Liver (tissue), 9 donors: ENCODE results near the gene MRPS35. TPM values are rescaled to one million over a fixed set of nuclear protein-coding genes. Genes with fewer than 3 reads are reported as not detected.

Experiments used
- DNase-seq: peaks from one replicate; pipeline ENCODE4 v3.0.0-alpha.2; 2017; ENCODE audit warnings: low spot score
- H3K27ac ChIP-seq, 2 donors: one replicate each; pipeline ENCODE4 v1.7.0; 2013; ENCODE audit warnings: inconsistent platforms in 2 of 2, low read length in 2 of 2, control low read depth in 1 of 2, low read depth in 1 of 2, mild to moderate bottlenecking in 1 of 2
- H3K27me3 ChIP-seq, 4 donors: one replicate each; pipeline versions ENCODE4 v1.6.1 to v1.7.0; 2013; ENCODE audit warnings: low read length in 3 of 4, inconsistent platforms in 1 of 4, mild to moderate bottlenecking in 1 of 4, moderate library complexity in 1 of 4; ENCODE audit not compliant: control insufficient read depth in 4 of 4, insufficient read depth in 4 of 4
- H3K36me3 ChIP-seq, 4 donors: one replicate each; pipeline versions ENCODE4 v1.6.1 to v1.7.0; 2013; ENCODE audit warnings: low read length in 3 of 4, mild to moderate bottlenecking in 3 of 4, low read depth in 1 of 4, moderate library complexity in 1 of 4; ENCODE audit not compliant: control insufficient read depth in 4 of 4, insufficient read depth in 3 of 4
- H3K4me1 ChIP-seq, 4 donors: one replicate each; pipeline versions ENCODE4 v1.6.1 to v1.7.0; 2013; ENCODE audit warnings: low read length in 3 of 4, mild to moderate bottlenecking in 3 of 4, moderate library complexity in 1 of 4; ENCODE audit not compliant: control insufficient read depth in 4 of 4, insufficient read depth in 4 of 4
- H3K4me3 ChIP-seq, 3 donors: one replicate each; pipeline versions ENCODE4 v1.6.1 to v1.7.0; 2013; ENCODE audit warnings: low read length in 3 of 3, control low read depth in 1 of 3, low read depth in 1 of 3, mild to moderate bottlenecking in 1 of 3
- H3K9ac ChIP-seq, 2 donors: one replicate each; pipeline ENCODE4 v1.7.0; 2013; ENCODE audit warnings: low read length in 2 of 2, mild to moderate bottlenecking in 2 of 2, moderate library complexity in 2 of 2, control low read depth in 1 of 2, low read depth in 1 of 2
- H3K9me3 ChIP-seq, 4 donors: one replicate each; pipeline versions ENCODE4 v1.6.1 to v1.7.0; 2013; ENCODE audit warnings: low read length in 3 of 4; ENCODE audit not compliant: control insufficient read depth in 4 of 4
- EGR1 ChIP-seq, 2 donors: IDR thresholded peaks; 2 replicates each; pipeline ENCODE4 v1.6.1; 2016 to 2018; ENCODE audit warnings: antibody characterized with exemption in 2 of 2, low read depth in 2 of 2
- FOXA1 ChIP-seq: IDR thresholded peaks from 2 replicates; pipeline ENCODE4 v1.6.1; 2016; ENCODE audit warnings: antibody characterized with exemption
- FOXA2 ChIP-seq: IDR thresholded peaks from 2 replicates; pipeline ENCODE4 v1.6.1; 2016; ENCODE audit warnings: antibody characterized with exemption
- GABPA ChIP-seq, 2 donors: IDR thresholded peaks in 1 of 2; conservative IDR thresholded peaks in 1 of 2; 2 replicates each; pipeline ENCODE4 v1.6.1; 2016; ENCODE audit warnings: antibody characterized with exemption in 2 of 2, mild to moderate bottlenecking in 1 of 2, moderate library complexity in 1 of 2
- HNF4A ChIP-seq, 2 donors: conservative IDR thresholded peaks; 2 replicates each; pipeline ENCODE4 v1.6.1; 2016; ENCODE audit warnings: antibody characterized with exemption in 2 of 2, mild to moderate bottlenecking in 2 of 2
- HNF4G ChIP-seq: IDR thresholded peaks from 2 replicates; pipeline ENCODE4 v1.6.1; 2016; ENCODE audit warnings: antibody characterized with exemption
- JUND ChIP-seq, 2 donors: IDR thresholded peaks; 2 replicates each; pipeline ENCODE4 v1.6.1; 2016; ENCODE audit warnings: antibody characterized with exemption in 2 of 2
- NR2F2 ChIP-seq: IDR thresholded peaks from 2 replicates; pipeline ENCODE4 v1.6.1; 2016; ENCODE audit warnings: antibody characterized with exemption
- RAD21 ChIP-seq, 2 donors: IDR thresholded peaks; 2 replicates each; pipeline ENCODE4 v1.6.1; 2016; ENCODE audit warnings: antibody characterized with exemption in 2 of 2, mild to moderate bottlenecking in 2 of 2
- RXRA ChIP-seq, 2 donors: IDR thresholded peaks; 2 replicates each; pipeline ENCODE4 v1.6.1; 2017 to 2018; ENCODE audit warnings: antibody characterized with exemption in 2 of 2, mild to moderate bottlenecking in 1 of 2
- SP1 ChIP-seq: IDR thresholded peaks from 2 replicates; pipeline ENCODE4 v1.6.1; 2018; ENCODE audit warnings: antibody characterized with exemption, mild to moderate bottlenecking
- TAF1 ChIP-seq: conservative IDR thresholded peaks from 2 replicates; pipeline ENCODE4 v1.6.1; 2016; ENCODE audit warnings: antibody characterized with exemption, mild to moderate bottlenecking
- YY1 ChIP-seq: IDR thresholded peaks from 2 replicates; pipeline ENCODE4 v1.6.1; 2016; ENCODE audit warnings: antibody characterized with exemption, mild to moderate bottlenecking
- WGBS: extraction: QIAGEN DNeasy Blood & Tissue Kit; methylation state at CpG from one replicate; pipeline ENCODE4 v1.1.7; 2013; 5-methylcytosine and 5-hydroxymethylcytosine counted together
- polyA plus RNA-seq, 2 donors: library from polyadenylated mRNA; stranded (reverse) in 1 of 2; unstranded in 1 of 2; fragments of 200-250 nt in 1 of 2; fragments of >200 nt in 1 of 2; fragmentation: Nextera tagmentation in 1 of 2; extraction: Ambion mirVana in 1 of 2; gene quantifications; one replicate each; pipeline versions ENCODE4 v1.2.1 to v1.2.3, GENCODE V29; 2013 to 2015
- total RNA-seq, 2 donors: library from RNA; depleted of rRNA; stranded (reverse); fragments of >200 nt; gene quantifications; one replicate each; pipeline ENCODE4 v1.2.3, GENCODE V29; 2014
- TF ChIP-seq, protein P1 (sequence below): IDR thresholded peaks from 2 replicates; pipeline ENCODE4 v1.6.1; 2016; ENCODE audit warnings: antibody characterized with exemption
- TF ChIP-seq, protein P2 (sequence below): IDR thresholded peaks from 2 replicates; pipeline ENCODE4 v1.6.1; 2016; ENCODE audit warnings: antibody characterized with exemption, mild to moderate bottlenecking
- TF ChIP-seq, protein P3 (sequence below): IDR thresholded peaks from 2 replicates; pipeline ENCODE4 v1.6.1; 2016; ENCODE audit warnings: antibody characterized with exemption
- TF ChIP-seq, protein P4 (sequence below): fragments of 150-350 bp; IDR thresholded peaks from 2 replicates; pipeline ENCODE4 v1.5.1; 2017; ENCODE audit warnings: improper control_type of control experiment, low read depth, low read length; ENCODE audit not compliant: missing input control
- TF ChIP-seq, protein P5 (sequence below): IDR thresholded peaks from 2 replicates; pipeline ENCODE4 v1.6.1; 2016; ENCODE audit warnings: antibody characterized with exemption
- donor health status: healthy.
- donor health status: healthy.
- donor health status: healthy.
- donor health status: healthy.
- donor health status: healthy.

Gene MRPS35
- total and polyA plus RNA-seq, 4 donors = 27.4 to 64.3 (median 49.4) TPM

DNA sequence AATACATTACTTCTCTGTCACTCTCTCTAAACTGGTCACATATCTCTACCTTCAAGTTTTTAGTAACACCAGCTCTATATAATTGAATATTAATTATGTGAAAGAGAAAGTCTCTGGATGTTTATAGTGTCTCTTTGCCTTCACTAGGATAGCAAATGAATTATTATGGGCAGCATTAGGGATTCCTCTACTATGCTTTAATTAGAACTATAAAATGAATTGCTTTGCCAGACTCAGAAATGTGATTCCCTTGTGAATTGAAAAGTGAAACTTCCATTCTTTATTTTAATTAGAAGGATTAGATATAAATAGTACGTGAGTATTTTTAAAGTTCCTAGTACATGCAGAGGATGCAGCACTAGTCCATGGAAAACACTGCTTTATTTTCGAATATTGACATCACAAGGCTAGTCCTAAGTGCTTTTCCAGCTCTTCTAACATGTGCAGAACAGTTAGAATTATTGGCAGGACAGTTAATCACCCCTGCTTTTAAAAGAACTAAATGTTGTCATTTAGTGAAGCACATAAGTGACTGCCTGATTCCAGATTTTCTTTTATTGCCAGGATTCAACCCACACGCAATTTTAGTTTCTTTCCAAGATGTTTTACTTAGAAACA is 37.4 kb upstream of the MRPS35 start:
- H3K27ac ChIP-seq = no peak overlapping the region
- H3K9ac ChIP-seq = no peak overlapping the region
- DNase-seq = no peak
- WGBS = 73% methylated on average over 3 of the region's 3 CpGs
- TF ChIP-seq JUND (IDR thresholded peaks at IDR 0.05) (no peak), RXRA (IDR thresholded peaks at IDR 0.05) (no peak)
- no peak overlapping the region for H3K4me3 ChIP-seq
- no peaks in the 10 kb centered on the region for H3K4me1 ChIP-seq
- H3K27me3 ChIP-seq = no peaks in the 10 kb centered on the region
- peaks cover 3 to 40% (median 18%) of the 10 kb centered on the region in 4 donors for H3K36me3 ChIP-seq
- H3K9me3 ChIP-seq = no peaks in the 10 kb centered on the region

DNA sequence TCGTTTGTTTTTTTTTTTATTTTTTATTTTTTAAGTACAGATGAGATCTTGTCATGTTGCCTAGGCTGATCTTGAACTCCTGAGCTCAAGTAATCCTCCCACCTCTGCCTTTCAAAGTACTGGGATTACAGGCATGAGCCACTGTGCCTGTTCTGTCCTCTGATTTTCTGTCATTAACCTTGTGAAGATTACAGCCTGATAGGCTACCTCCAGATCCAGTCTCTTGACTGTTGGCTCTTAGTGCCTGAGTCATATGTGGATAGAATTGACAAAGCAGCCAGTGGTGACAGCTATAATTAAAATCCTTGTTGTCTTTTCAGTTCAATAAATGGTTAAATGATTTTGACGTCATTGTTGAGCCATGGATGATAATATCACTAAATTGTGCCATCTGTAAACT is 35.6 kb upstream of the MRPS35 start:
- Histone ChIP-seq H3K27ac (no peak overlapping the region), H3K4me1 (no peaks in the 10 kb centered on the region), H3K9ac (no peak overlapping the region), H3K27me3 (no peaks in the 10 kb centered on the region), H3K36me3 (peaks cover 6 to 34% (median 21%) of the 10 kb centered on the region in 4 donors), H3K4me3 (no peak overlapping the region), H3K9me3 (no peaks in the 10 kb centered on the region)
- no peak for DNase-seq
- TF ChIP-seq HNF4A (conservative IDR thresholded peaks at IDR 0.05) = no peak
- TF ChIP-seq, protein P1, sequence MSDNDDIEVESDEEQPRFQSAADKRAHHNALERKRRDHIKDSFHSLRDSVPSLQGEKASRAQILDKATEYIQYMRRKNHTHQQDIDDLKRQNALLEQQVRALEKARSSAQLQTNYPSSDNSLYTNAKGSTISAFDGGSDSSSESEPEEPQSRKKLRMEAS = no peak
- TF ChIP-seq TAF1 = no peak
- no peak for TF ChIP-seq HNF4G
- TF ChIP-seq GABPA (IDR thresholded peaks at IDR 0.05 in 1 of 2, conservative IDR thresholded peaks at IDR 0.05 in 1 of 2) = no peak
- no peak for TF ChIP-seq EGR1 (IDR thresholded peaks at IDR 0.05; ENCODE audit: low read depth in 2 of 2)
- TF ChIP-seq, protein P2, sequence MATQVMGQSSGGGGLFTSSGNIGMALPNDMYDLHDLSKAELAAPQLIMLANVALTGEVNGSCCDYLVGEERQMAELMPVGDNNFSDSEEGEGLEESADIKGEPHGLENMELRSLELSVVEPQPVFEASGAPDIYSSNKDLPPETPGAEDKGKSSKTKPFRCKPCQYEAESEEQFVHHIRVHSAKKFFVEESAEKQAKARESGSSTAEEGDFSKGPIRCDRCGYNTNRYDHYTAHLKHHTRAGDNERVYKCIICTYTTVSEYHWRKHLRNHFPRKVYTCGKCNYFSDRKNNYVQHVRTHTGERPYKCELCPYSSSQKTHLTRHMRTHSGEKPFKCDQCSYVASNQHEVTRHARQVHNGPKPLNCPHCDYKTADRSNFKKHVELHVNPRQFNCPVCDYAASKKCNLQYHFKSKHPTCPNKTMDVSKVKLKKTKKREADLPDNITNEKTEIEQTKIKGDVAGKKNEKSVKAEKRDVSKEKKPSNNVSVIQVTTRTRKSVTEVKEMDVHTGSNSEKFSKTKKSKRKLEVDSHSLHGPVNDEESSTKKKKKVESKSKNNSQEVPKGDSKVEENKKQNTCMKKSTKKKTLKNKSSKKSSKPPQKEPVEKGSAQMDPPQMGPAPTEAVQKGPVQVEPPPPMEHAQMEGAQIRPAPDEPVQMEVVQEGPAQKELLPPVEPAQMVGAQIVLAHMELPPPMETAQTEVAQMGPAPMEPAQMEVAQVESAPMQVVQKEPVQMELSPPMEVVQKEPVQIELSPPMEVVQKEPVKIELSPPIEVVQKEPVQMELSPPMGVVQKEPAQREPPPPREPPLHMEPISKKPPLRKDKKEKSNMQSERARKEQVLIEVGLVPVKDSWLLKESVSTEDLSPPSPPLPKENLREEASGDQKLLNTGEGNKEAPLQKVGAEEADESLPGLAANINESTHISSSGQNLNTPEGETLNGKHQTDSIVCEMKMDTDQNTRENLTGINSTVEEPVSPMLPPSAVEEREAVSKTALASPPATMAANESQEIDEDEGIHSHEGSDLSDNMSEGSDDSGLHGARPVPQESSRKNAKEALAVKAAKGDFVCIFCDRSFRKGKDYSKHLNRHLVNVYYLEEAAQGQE = no peak
- no peak for TF ChIP-seq JUND (IDR thresholded peaks at IDR 0.05)
- TF ChIP-seq RXRA (IDR thresholded peaks at IDR 0.05) = no peak
- no peak for TF ChIP-seq NR2F2
- no peak for TF ChIP-seq RAD21 (IDR thresholded peaks at IDR 0.05)
- TF ChIP-seq, protein P3, sequence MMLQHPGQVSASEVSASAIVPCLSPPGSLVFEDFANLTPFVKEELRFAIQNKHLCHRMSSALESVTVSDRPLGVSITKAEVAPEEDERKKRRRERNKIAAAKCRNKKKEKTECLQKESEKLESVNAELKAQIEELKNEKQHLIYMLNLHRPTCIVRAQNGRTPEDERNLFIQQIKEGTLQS = no peak
- TF ChIP-seq, protein P4, sequence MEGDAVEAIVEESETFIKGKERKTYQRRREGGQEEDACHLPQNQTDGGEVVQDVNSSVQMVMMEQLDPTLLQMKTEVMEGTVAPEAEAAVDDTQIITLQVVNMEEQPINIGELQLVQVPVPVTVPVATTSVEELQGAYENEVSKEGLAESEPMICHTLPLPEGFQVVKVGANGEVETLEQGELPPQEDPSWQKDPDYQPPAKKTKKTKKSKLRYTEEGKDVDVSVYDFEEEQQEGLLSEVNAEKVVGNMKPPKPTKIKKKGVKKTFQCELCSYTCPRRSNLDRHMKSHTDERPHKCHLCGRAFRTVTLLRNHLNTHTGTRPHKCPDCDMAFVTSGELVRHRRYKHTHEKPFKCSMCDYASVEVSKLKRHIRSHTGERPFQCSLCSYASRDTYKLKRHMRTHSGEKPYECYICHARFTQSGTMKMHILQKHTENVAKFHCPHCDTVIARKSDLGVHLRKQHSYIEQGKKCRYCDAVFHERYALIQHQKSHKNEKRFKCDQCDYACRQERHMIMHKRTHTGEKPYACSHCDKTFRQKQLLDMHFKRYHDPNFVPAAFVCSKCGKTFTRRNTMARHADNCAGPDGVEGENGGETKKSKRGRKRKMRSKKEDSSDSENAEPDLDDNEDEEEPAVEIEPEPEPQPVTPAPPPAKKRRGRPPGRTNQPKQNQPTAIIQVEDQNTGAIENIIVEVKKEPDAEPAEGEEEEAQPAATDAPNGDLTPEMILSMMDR = no peak
- no peak for TF ChIP-seq YY1
- TF ChIP-seq FOXA2 = no peak
- TF ChIP-seq, protein P5, sequence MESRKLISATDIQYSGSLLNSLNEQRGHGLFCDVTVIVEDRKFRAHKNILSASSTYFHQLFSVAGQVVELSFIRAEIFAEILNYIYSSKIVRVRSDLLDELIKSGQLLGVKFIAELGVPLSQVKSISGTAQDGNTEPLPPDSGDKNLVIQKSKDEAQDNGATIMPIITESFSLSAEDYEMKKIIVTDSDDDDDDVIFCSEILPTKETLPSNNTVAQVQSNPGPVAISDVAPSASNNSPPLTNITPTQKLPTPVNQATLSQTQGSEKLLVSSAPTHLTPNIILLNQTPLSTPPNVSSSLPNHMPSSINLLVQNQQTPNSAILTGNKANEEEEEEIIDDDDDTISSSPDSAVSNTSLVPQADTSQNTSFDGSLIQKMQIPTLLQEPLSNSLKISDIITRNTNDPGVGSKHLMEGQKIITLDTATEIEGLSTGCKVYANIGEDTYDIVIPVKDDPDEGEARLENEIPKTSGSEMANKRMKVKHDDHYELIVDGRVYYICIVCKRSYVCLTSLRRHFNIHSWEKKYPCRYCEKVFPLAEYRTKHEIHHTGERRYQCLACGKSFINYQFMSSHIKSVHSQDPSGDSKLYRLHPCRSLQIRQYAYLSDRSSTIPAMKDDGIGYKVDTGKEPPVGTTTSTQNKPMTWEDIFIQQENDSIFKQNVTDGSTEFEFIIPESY = no peak
- TF ChIP-seq SP1 = no peak
- no peak for TF ChIP-seq FOXA1
- 78% methylated on average over 2 of the region's 2 CpGs for WGBS
